Breast epithelium (tissue), 4 donors: ENCODE data around the gene ZNF618. TPM values are rescaled to one million over a fixed set of nuclear protein-coding genes. Genes with fewer than 3 reads are reported as not detected.

Source experiments
- DNase-seq, 2 donors: peaks; one replicate each; pipeline ENCODE4 v3.0.0-alpha.2; 2019; ENCODE audit warnings: low spot score in 2 of 2
- H3K27ac ChIP-seq, 2 donors: fragments of 200-600 bp; sonication (generic) in 1 of 2; one replicate each; pipeline ENCODE4 v1.5.1; 2016 to 2019; ENCODE audit warnings: mild to moderate bottlenecking in 1 of 2
- H3K27me3 ChIP-seq, 2 donors: fragments of 200-600 bp; sonication (generic) in 1 of 2; one replicate each; pipeline versions ENCODE4 v1.5.1 to v1.6.0; 2017 to 2019; ENCODE audit warnings: control low read depth in 1 of 2, mild to moderate bottlenecking in 1 of 2
- H3K36me3 ChIP-seq: fragments of 200-600 bp; one replicate; pipeline ENCODE4 v1.5.1; 2019
- H3K4me1 ChIP-seq, 2 donors: fragments of 200-600 bp; sonication (generic); one replicate each; pipeline ENCODE4 v1.5.1; 2016 to 2019; ENCODE audit warnings: control low read depth in 1 of 2
- H3K4me3 ChIP-seq, 3 donors: fragments of 200-600 bp; sonication (generic); 1 replicate in 2 of 3; 2 replicates in 1 of 3; pipeline ENCODE4 v1.5.1; 2016 to 2019; ENCODE audit warnings: mild to moderate bottlenecking in 3 of 3, moderate library complexity in 2 of 3
- H3K9me3 ChIP-seq, 2 donors: fragments of 200-600 bp; sonication (generic) in 1 of 2; one replicate each; pipeline ENCODE4 v1.5.1; 2016 to 2019; ENCODE audit warnings: control low read depth in 1 of 2
- CTCF ChIP-seq, 3 donors: fragments of 450-650 bp; IDR thresholded peaks; one replicate each; pipeline ENCODE4 v1.5.1; 2016 to 2017; ENCODE audit warnings: antibody characterized with exemption in 3 of 3, mild to moderate bottlenecking in 3 of 3, moderate library complexity in 3 of 3
- POLR2A ChIP-seq: fragments of 450-650 bp; IDR thresholded peaks from one replicate; pipeline ENCODE4 v1.6.1; 2016; ENCODE audit warnings: antibody characterized with exemption, mild to moderate bottlenecking, moderate library complexity
- POLR2AphosphoS5 ChIP-seq, 3 donors: sonication (generic); formaldehyde crosslinking; IDR thresholded peaks; one replicate each; pipeline ENCODE4 v1.6.1; 2017; ENCODE audit warnings: antibody characterized with exemption in 3 of 3
- intact Hi-C: fragments of 100-400 bp; cut with DNase I; formaldehyde crosslinking; loops from one replicate; pipeline ENCODE4 v1.15.1; 2023; ENCODE audit warnings: low total_unique reads
- total RNA-seq, 3 donors: library from RNA; depleted of rRNA; stranded (reverse); fragments of >200 nt; gene quantifications; one replicate each; pipeline ENCODE4 v1.1.0, GENCODE V29; 2016

ZNF618 gene
- total RNA-seq, 3 donors from 2014 or later: 4.6 to 11.8 (median 10.4) TPM

- Histone ChIP-seq H3K27me3 (no peaks in the 10 kb centered on the region), H3K9me3 (no peaks in the 10 kb centered on the region), H3K27ac (peak overlapping the region in 1 of 2 donors; percentile 32), H3K4me1 (peaks cover 0 to 11% of the 10 kb centered on the region in 2 donors), H3K36me3 (no peaks in the 10 kb centered on the region), H3K4me3 (no peak overlapping the region)
- intact Hi-C loops: no loop called here
- no peak for DNase-seq
- TF ChIP-seq POLR2AphosphoS5 (IDR thresholded peaks at IDR 0.05) (peak in 2 of 3 donors; percentile 44 to 57), CTCF (IDR thresholded peaks at IDR 0.05) (no peak)
Observed at GRCh38 chr9:113989017-113989713, 113.1 kb downstream of the ZNF618 start.

- no peak overlapping the region for H3K4me3 ChIP-seq
- no peaks in the 10 kb centered on the region for H3K9me3 ChIP-seq
- intact Hi-C loops: no loop called here
- no peaks in the 10 kb centered on the region for H3K36me3 ChIP-seq
- H3K27me3 ChIP-seq: no peaks in the 10 kb centered on the region
- H3K4me1 ChIP-seq: peaks cover 0 to 15% of the 10 kb centered on the region in 2 donors
- no peak for DNase-seq
- H3K27ac ChIP-seq: no peak overlapping the region
- TF ChIP-seq POLR2AphosphoS5 (IDR thresholded peaks at IDR 0.05) (no peak), CTCF (IDR thresholded peaks at IDR 0.05) (no peak), POLR2A (no peak)
Observed at GRCh38 chr9:113989714-113990569, 113.8 kb downstream of the ZNF618 start.

GRCh38 chr9:113990570-113990907 is 114.4 kb downstream of the ZNF618 start:
- Histone ChIP-seq H3K36me3 (no peaks in the 10 kb centered on the region), H3K9me3 (no peaks in the 10 kb centered on the region), H3K4me3 (no peak overlapping the region), H3K27ac (no peak overlapping the region), H3K27me3 (no peaks in the 10 kb centered on the region), H3K4me1 (peaks cover 0 to 15% of the 10 kb centered on the region in 2 donors)
- intact Hi-C loops: no loop called here
- no peak for DNase-seq
- TF ChIP-seq CTCF (IDR thresholded peaks at IDR 0.05) (no peak), POLR2A (no peak), POLR2AphosphoS5 (IDR thresholded peaks at IDR 0.05) (no peak)

GRCh38 chr9:113990975-113991471 is 114.9 kb downstream of the ZNF618 start:
- no peak overlapping the region for H3K27ac ChIP-seq

More at GRCh38 chr9:113990975-113991471, 114.9 kb downstream of the ZNF618 start:
- Histone ChIP-seq H3K27me3 (no peaks in the 10 kb centered on the region), H3K4me1 (peaks cover 0 to 15% of the 10 kb centered on the region in 2 donors), H3K4me3 (no peak overlapping the region), H3K36me3 (no peaks in the 10 kb centered on the region), H3K9me3 (no peaks in the 10 kb centered on the region)
- intact Hi-C loops: no loop called here
- DNase-seq: no peak
- no peak for TF ChIP-seq CTCF (IDR thresholded peaks at IDR 0.05)
- TF ChIP-seq POLR2AphosphoS5 (IDR thresholded peaks at IDR 0.05): no peak
- TF ChIP-seq POLR2A: no peak
